ENCODE data around the gene SOHLH2. TPM values are rescaled to one million over a fixed set of nuclear protein-coding genes. Genes with fewer than 3 reads are reported as not detected.

The SOHLH2 gene
- total RNA-seq, 1 experiment from 2014 or later: 5.8 TPM

DNA sequence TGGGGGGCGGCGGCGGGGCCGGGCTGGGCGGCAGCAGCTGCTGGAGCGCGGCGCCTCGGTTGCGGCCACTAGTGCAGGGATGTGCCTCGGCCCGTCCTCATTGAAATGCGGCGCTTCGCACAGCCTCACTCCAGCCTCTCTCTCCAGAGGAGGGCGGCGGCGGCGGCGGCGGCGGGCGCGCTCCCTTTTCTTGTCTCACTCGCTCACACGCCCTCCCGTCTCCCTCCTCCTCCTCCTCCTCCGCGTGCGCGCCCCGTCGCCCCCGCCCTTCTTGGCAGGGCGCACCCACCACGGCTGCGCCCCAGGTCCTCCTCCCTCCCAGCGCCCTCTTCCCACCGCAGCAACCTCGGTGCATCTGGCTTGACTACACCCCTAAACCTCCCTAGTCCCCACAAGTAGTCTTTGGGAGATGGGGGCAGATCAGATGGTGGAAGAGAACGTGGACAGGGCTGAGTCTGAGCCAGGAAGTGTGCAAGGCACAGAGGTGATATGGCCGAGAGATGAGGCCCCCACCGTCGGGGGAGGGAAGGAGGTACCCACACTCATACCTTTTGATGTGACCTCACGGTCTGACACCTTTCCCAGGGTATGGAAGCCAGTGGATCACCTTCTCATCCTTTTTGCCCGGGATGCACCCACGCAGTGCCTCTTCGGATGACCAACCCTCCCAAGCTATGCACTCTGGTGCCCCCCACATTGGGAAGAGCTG, 83.0 kb downstream of the SOHLH2 start, which contains the start of gene DCLK1 (continued):
- TF ChIP-seq CREB1 (CRISPR knock-in tag; IDR thresholded peaks at IDR 0.05) (no peak), CREM (CRISPR knock-in tag; IDR thresholded peaks at IDR 0.05) (no peak), FOXP4 (CRISPR knock-in tag; IDR thresholded peaks at IDR 0.05) (no peak)

- H3K36me3 Mint-ChIP-seq: no peaks in the 10 kb centered on the region
- peak overlapping the region; percentile 86 for H3K4me3 Mint-ChIP-seq
- ATAC-seq (peak; percentile 71), DNase-seq (ENCODE audit: low spot score) (peak; percentile 59)
- peaks cover 19% of the 10 kb centered on the region for H3K4me1 Mint-ChIP-seq
- H3K9me3 Mint-ChIP-seq: no peaks in the 10 kb centered on the region
- TF ChIP-seq ZNF423 (CRISPR knock-in tag; IDR thresholded peaks at IDR 0.05): peak; percentile 56
- TF ChIP-seq ZNF317 (CRISPR knock-in tag; IDR thresholded peaks at IDR 0.05; ENCODE audit: borderline replicate concordance, low read depth): no peak
- ChIA-PET POLR2A (no interaction called here), CTCF (interaction anchor here (0.9 to 1.5 kb wide), 2 partner anchors 45 to 145 kb away, joined by 4 to 5 read pairs; no protein-coding TSS in a partner anchor)
- H3K27ac Mint-ChIP-seq: no peak overlapping the region
- peaks cover 51% of the 10 kb centered on the region for H3K27me3 Mint-ChIP-seq (ENCODE audit: low read depth)
Measured at GRCh38 chr13:36130552-36131221, 83.7 kb downstream of the SOHLH2 start.

GRCh38 chr13:36130193-36130551, 84.2 kb downstream of the SOHLH2 start:
- no peak overlapping the region for H3K27ac Mint-ChIP-seq
- H3K4me1 Mint-ChIP-seq: peaks cover 22% of the 10 kb centered on the region
- ATAC-seq (no peak), DNase-seq (ENCODE audit: low spot score) (no peak)
- ChIA-PET CTCF (interaction anchor here (0.9 to 1.5 kb wide), 2 partner anchors 45 to 145 kb away, joined by 4 to 5 read pairs; no protein-coding TSS in a partner anchor), POLR2A (no interaction called here)
- peak overlapping the region; percentile 86 for H3K4me3 Mint-ChIP-seq
- no peaks in the 10 kb centered on the region for H3K36me3 Mint-ChIP-seq
- TF ChIP-seq ZNF138 (CRISPR knock-in tag; conservative IDR thresholded peaks at IDR 0.05) (no peak), IRF1 (CRISPR knock-in tag; IDR thresholded peaks at IDR 0.05) (no peak), ZNF396 (CRISPR knock-in tag; IDR thresholded peaks at IDR 0.05; ENCODE audit: borderline replicate concordance) (no peak), NR2C2 (CRISPR knock-in tag; IDR thresholded peaks at IDR 0.05) (no peak), CREB1 (CRISPR knock-in tag; IDR thresholded peaks at IDR 0.05) (no peak), ATF6 (CRISPR knock-in tag; IDR thresholded peaks at IDR 0.05) (no peak), ZNF263 (CRISPR knock-in tag; IDR thresholded peaks at IDR 0.05; ENCODE audit: low read depth) (no peak), MXD4 (CRISPR knock-in tag; IDR thresholded peaks at IDR 0.05; ENCODE audit: borderline replicate concordance) (no peak), NR1H2 (CRISPR knock-in tag; IDR thresholded peaks at IDR 0.05) (no peak), ZBTB43 (CRISPR knock-in tag; IDR thresholded peaks at IDR 0.05) (no peak)
- TF ChIP-seq, protein P1, sequence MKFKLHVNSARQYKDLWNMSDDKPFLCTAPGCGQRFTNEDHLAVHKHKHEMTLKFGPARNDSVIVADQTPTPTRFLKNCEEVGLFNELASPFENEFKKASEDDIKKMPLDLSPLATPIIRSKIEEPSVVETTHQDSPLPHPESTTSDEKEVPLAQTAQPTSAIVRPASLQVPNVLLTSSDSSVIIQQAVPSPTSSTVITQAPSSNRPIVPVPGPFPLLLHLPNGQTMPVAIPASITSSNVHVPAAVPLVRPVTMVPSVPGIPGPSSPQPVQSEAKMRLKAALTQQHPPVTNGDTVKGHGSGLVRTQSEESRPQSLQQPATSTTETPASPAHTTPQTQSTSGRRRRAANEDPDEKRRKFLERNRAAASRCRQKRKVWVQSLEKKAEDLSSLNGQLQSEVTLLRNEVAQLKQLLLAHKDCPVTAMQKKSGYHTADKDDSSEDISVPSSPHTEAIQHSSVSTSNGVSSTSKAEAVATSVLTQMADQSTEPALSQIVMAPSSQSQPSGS (CRISPR knock-in tag; IDR thresholded peaks at IDR 0.05; ENCODE audit: borderline replicate concordance, low read depth): no peak
- TF ChIP-seq, protein P2, sequence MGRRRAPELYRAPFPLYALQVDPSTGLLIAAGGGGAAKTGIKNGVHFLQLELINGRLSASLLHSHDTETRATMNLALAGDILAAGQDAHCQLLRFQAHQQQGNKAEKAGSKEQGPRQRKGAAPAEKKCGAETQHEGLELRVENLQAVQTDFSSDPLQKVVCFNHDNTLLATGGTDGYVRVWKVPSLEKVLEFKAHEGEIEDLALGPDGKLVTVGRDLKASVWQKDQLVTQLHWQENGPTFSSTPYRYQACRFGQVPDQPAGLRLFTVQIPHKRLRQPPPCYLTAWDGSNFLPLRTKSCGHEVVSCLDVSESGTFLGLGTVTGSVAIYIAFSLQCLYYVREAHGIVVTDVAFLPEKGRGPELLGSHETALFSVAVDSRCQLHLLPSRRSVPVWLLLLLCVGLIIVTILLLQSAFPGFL (CRISPR knock-in tag; IDR thresholded peaks at IDR 0.05; ENCODE audit: borderline replicate concordance): no peak
- peaks cover 51% of the 10 kb centered on the region for H3K27me3 Mint-ChIP-seq (ENCODE audit: low read depth)
- no peaks in the 10 kb centered on the region for H3K9me3 Mint-ChIP-seq

Data from WTC11 (cell line).